ENCODE results near the gene OSBPL5.

OSBPL5 gene

DNA sequence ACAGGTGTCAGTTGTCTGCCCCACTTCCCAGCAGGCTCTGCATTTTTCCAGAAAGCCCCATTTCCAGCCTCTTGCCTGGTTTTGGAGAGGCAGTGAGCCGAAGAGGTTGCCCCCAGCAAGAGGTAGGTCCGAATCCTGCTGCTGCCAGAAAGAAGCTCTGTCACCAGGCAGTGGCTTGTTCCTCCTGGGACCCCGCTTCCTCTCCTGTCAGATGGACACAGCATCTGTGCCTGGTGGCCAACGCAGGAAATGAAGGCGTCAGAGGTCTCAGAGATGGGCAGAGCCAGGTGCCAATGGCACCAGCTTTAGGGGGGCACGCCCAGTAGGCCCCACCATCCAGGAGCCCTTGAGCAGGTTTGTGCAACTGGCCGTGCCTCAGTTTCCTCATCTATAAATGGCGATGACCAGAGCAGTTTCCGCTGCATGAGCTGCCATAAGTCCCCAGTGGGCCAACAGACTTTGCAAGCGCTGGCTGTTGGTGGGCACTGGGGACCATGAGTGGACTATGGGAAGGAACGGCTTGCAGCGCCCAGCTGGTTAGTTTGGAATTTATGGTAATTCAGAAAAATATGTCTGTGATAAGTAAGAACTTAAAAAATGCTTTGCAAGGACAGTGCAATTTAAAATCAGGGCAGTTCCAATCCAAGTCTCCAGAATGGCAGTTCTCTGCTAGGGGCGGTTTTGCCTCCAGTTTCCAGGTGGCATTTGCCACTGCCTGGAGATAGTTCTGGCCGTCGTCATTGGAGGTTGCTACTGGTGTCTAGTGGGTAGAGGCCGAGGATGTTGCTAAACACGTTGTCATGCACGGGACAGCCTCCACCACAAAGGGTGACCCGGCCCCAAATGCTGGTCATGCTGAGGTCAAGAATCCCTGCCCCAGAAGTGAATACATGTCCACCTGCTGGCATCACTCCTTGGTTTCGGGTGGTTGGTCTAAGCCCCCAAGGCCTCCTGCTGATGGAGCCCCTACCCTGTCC is 2.3 kb upstream of the OSBPL5 start:
- TF ChIP-seq MYC (IDR thresholded peaks at IDR 0.05; ENCODE audit: low read depth, low read length) = no peak
- TF ChIP-seq, protein P1, sequence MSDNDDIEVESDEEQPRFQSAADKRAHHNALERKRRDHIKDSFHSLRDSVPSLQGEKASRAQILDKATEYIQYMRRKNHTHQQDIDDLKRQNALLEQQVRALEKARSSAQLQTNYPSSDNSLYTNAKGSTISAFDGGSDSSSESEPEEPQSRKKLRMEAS (IDR thresholded peaks at IDR 0.05; ENCODE audit: low read depth, low read length) = no peak
- TF ChIP-seq, protein P2, sequence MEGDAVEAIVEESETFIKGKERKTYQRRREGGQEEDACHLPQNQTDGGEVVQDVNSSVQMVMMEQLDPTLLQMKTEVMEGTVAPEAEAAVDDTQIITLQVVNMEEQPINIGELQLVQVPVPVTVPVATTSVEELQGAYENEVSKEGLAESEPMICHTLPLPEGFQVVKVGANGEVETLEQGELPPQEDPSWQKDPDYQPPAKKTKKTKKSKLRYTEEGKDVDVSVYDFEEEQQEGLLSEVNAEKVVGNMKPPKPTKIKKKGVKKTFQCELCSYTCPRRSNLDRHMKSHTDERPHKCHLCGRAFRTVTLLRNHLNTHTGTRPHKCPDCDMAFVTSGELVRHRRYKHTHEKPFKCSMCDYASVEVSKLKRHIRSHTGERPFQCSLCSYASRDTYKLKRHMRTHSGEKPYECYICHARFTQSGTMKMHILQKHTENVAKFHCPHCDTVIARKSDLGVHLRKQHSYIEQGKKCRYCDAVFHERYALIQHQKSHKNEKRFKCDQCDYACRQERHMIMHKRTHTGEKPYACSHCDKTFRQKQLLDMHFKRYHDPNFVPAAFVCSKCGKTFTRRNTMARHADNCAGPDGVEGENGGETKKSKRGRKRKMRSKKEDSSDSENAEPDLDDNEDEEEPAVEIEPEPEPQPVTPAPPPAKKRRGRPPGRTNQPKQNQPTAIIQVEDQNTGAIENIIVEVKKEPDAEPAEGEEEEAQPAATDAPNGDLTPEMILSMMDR (IDR thresholded peaks at IDR 0.05; ENCODE audit: low read depth, low read length) = no peak
- no peak for TF ChIP-seq POLR2A (IDR thresholded peaks at IDR 0.05; ENCODE audit: extremely low read depth, insufficient read length)
- peak; percentile 58 for DNase-seq (ENCODE audit: low read depth)
- H3K4me3 ChIP-seq (ENCODE audit: low read depth, low read length) = no peak overlapping the region

DNA sequence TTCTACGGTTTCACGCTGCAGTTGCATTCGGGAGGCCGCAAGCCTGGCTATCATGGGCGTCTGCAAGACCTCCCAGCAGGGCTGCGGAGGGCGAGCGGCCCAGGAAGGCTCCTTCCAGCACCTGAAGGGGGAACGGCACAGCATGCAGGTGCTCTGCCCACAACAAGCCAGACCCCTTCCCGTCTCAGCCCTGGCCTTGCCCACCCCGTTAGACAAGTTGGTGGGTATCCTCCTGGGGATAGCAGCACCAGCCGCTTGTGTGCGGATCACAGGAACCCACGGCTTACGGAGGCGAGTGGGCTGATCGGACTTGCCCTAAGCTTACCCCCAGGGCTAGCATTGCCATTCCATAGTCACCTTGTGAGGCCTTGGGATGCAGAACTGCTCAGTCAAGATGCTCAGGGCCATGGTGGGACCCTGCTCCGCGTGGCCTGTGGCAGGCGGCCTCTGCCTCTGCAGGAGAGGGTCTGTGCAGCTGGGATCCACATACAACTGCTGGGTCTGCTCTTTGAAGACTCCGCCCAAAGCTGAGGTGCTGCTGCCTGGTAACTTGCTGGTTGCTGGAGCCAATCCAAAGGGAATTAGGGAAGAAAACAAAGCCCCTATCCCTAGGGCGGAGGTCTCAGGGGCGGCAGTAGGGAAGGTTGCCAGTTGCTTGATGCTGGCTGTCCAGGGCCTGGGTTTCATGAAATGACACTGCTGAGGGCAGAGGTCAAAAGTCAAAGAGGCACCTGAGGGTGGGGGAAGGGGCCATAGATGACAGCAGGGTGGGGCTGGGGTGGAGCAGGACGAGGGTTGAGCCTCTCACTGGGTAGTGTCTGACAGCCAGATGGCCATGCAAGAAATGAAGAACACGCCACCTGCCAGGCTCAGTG is 1.4 kb upstream of the OSBPL5 start:
- TF ChIP-seq, protein P1 (IDR thresholded peaks at IDR 0.05; ENCODE audit: low read depth, low read length) = no peak
- TF ChIP-seq MYC (IDR thresholded peaks at IDR 0.05; ENCODE audit: low read depth, low read length) = no peak
- TF ChIP-seq, protein P2 (IDR thresholded peaks at IDR 0.05; ENCODE audit: low read depth, low read length) = no peak
- no peak for TF ChIP-seq POLR2A (IDR thresholded peaks at IDR 0.05; ENCODE audit: extremely low read depth, insufficient read length)
- H3K4me3 ChIP-seq (ENCODE audit: low read depth, low read length) = no peak overlapping the region
- DNase-seq (ENCODE audit: low read depth) = no peak

DNA sequence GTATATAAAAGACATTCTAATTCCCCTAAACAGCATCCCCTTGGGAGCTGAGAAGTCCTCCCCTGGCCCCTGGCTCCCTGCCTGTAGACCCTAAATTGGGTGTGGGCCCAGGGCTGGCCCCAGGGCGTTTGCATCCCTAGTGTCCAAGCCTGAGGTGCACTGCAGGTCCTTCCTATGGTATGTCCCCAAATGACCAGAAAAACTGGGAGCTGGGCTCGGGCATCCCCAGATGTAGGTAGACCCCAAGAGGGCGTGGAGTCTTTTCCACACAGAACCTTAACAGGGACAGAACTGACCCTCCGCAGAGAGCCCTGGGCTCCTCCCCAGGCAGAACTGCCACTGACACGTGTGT is 782 bp upstream of the OSBPL5 start:
- DNase-seq (ENCODE audit: low read depth) = no peak
- H3K4me3 ChIP-seq (ENCODE audit: low read depth, low read length) = peak overlapping the region; percentile 30
- TF ChIP-seq, protein P2 (IDR thresholded peaks at IDR 0.05; ENCODE audit: low read depth, low read length) = no peak

DNA sequence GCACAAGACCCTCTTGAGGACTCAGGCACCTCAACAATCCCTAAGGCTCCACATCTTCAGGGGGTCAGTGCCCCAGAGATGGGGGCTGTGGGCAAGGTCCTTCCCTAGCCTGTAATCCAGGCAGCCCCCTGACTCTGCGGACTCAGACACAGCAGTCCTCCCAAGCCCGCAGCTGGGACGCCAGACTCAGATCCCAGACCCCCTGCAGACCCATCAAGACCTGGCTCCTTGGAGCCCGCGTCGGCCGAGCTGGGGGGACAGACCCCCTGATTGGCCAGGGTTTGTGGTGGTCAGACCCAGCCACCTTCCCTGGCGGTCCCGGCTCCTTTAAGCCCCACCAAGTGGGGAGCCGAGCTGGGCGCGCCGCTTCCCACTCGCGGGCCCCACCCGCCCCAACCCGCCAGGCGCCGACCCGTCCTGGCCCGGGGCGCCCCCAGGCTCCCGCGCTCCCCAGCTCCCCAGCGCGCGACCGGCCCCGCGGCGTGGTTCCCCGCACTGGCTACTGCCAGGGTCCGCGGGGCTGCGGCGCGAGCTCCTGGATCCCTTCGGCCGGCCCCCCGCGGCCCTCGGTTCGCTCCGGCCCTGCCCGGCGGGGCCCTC is 458 bp downstream of the OSBPL5 start:
- peak; percentile 46 for DNase-seq (ENCODE audit: low read depth)

DNA sequence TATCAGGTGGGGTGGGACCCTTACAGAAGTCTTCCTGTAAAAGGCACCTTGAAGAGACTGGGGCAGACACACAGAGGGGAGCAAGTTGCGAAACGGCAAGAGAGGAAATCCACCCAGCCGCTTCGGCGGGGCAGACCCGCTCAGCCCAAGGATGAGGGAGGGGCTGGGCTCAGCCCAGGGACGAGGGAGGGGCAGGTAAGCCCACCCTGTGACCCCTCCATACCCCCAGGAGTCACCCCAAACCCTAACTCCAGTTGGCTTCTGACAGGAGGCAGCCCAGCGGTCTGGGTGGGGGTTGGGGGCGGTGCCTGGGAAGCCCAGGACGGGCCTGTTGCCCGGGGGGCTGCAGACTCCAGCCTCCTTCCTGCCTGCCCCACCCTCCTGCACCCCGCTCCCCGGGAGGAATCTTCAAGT is 965 bp downstream of the OSBPL5 start:
- no peak for TF ChIP-seq MYC (IDR thresholded peaks at IDR 0.05; ENCODE audit: low read depth, low read length)
- TF ChIP-seq, protein P2 (IDR thresholded peaks at IDR 0.05; ENCODE audit: low read depth, low read length) = no peak
- no peak for TF ChIP-seq POLR2A (IDR thresholded peaks at IDR 0.05; ENCODE audit: extremely low read depth, insufficient read length)
- TF ChIP-seq, protein P1 (IDR thresholded peaks at IDR 0.05; ENCODE audit: low read depth, low read length) = no peak
- DNase-seq (ENCODE audit: low read depth) = peak; percentile 75
- H3K4me3 ChIP-seq (ENCODE audit: low read depth, low read length) = peak overlapping the region; percentile 91

More for the DNA sequence above, 458 bp downstream of the OSBPL5 start:
- TF ChIP-seq MYC (IDR thresholded peaks at IDR 0.05; ENCODE audit: low read depth, low read length) = no peak
- TF ChIP-seq, protein P1 (IDR thresholded peaks at IDR 0.05; ENCODE audit: low read depth, low read length) = no peak
- no peak for TF ChIP-seq POLR2A (IDR thresholded peaks at IDR 0.05; ENCODE audit: extremely low read depth, insufficient read length)
- TF ChIP-seq, protein P2 (IDR thresholded peaks at IDR 0.05; ENCODE audit: low read depth, low read length) = no peak
- peak overlapping the region; percentile 91 for H3K4me3 ChIP-seq (ENCODE audit: low read depth, low read length)

Data from NB4 (cell line).